ENCODE results near the gene USP3.

USP3 gene

GRCh38 chr15:63490345-63491034, 13.9 kb upstream of the USP3 start:
- H3K27ac ChIP-seq (ENCODE audit: low read depth, low read length, severe bottlenecking), result no peak overlapping the region
- H3K4me3 ChIP-seq (ENCODE audit: extremely low read depth, insufficient read depth, low read length, poor library complexity, severe bottlenecking), result no peak overlapping the region
- H3K36me3 ChIP-seq (ENCODE audit: control insufficient read depth, insufficient read depth, low read length), result no peaks in the 10 kb centered on the region
- peaks cover 22% of the 10 kb centered on the region for H3K4me1 ChIP-seq (ENCODE audit: control insufficient read depth, insufficient read depth, low read length, poor library complexity, severe bottlenecking)
- WGBS, 2 experiments (ENCODE audit: insufficient coverage in 2 of 2), result 81 to 83% methylated on average over 3 to 4 of the region's 4 CpGs
- no peaks in the 10 kb centered on the region for H3K9me3 ChIP-seq (ENCODE audit: control insufficient read depth, low read length)

GRCh38 chr15:63491116-63491827, 13.1 kb upstream of the USP3 start:
- Histone ChIP-seq H3K4me3 (ENCODE audit: extremely low read depth, insufficient read depth, low read length, poor library complexity, severe bottlenecking) (no peak overlapping the region), H3K27ac (ENCODE audit: low read depth, low read length, severe bottlenecking) (no peak overlapping the region), H3K4me1 (ENCODE audit: control insufficient read depth, insufficient read depth, low read length, poor library complexity, severe bottlenecking) (peaks cover 22% of the 10 kb centered on the region), H3K36me3 (ENCODE audit: control insufficient read depth, insufficient read depth, low read length) (no peaks in the 10 kb centered on the region), H3K9me3 (ENCODE audit: control insufficient read depth, low read length) (no peaks in the 10 kb centered on the region)
- 79 to 100% methylated on average over 2 of the region's 5 CpGs for WGBS, 2 experiments (ENCODE audit: insufficient coverage in 2 of 2)

GRCh38 chr15:63491979-63492378, 12.4 kb upstream of the USP3 start:
- Histone ChIP-seq H3K9me3 (ENCODE audit: control insufficient read depth, low read length) (no peaks in the 10 kb centered on the region), H3K4me3 (ENCODE audit: extremely low read depth, insufficient read depth, low read length, poor library complexity, severe bottlenecking) (no peak overlapping the region), H3K27ac (ENCODE audit: low read depth, low read length, severe bottlenecking) (no peak overlapping the region), H3K4me1 (ENCODE audit: control insufficient read depth, insufficient read depth, low read length, poor library complexity, severe bottlenecking) (peaks cover 22% of the 10 kb centered on the region), H3K36me3 (ENCODE audit: control insufficient read depth, insufficient read depth, low read length) (no peaks in the 10 kb centered on the region)
- WGBS, 2 experiments (ENCODE audit: insufficient coverage in 2 of 2), result 88 to 100% methylated on average over 1 of the region's 6 CpGs

GRCh38 chr15:63492541-63493077, 11.8 kb upstream of the USP3 start:
- Histone ChIP-seq H3K4me1 (ENCODE audit: control insufficient read depth, insufficient read depth, low read length, poor library complexity, severe bottlenecking) (peaks cover 22% of the 10 kb centered on the region), H3K36me3 (ENCODE audit: control insufficient read depth, insufficient read depth, low read length) (no peaks in the 10 kb centered on the region), H3K27ac (ENCODE audit: low read depth, low read length, severe bottlenecking) (no peak overlapping the region), H3K9me3 (ENCODE audit: control insufficient read depth, low read length) (no peaks in the 10 kb centered on the region), H3K4me3 (ENCODE audit: extremely low read depth, insufficient read depth, low read length, poor library complexity, severe bottlenecking) (no peak overlapping the region)
- 88 to 100% methylated on average over 4 of the region's 8 CpGs for WGBS, 2 experiments (ENCODE audit: insufficient coverage in 2 of 2)

GRCh38 chr15:63493436-63493835, 11.0 kb upstream of the USP3 start:
- WGBS, 2 experiments (ENCODE audit: insufficient coverage in 2 of 2), result 84 to 97% methylated on average over 2 of the region's 2 CpGs
- H3K27ac ChIP-seq (ENCODE audit: low read depth, low read length, severe bottlenecking), result no peak overlapping the region
- no peak overlapping the region for H3K4me3 ChIP-seq (ENCODE audit: extremely low read depth, insufficient read depth, low read length, poor library complexity, severe bottlenecking)
- peaks cover 22% of the 10 kb centered on the region for H3K4me1 ChIP-seq (ENCODE audit: control insufficient read depth, insufficient read depth, low read length, poor library complexity, severe bottlenecking)
- no peaks in the 10 kb centered on the region for H3K9me3 ChIP-seq (ENCODE audit: control insufficient read depth, low read length)
- H3K36me3 ChIP-seq (ENCODE audit: control insufficient read depth, insufficient read depth, low read length), result no peaks in the 10 kb centered on the region

- H3K36me3 ChIP-seq (ENCODE audit: control insufficient read depth, insufficient read depth, low read length), result no peaks in the 10 kb centered on the region
- no peak overlapping the region for H3K27ac ChIP-seq (ENCODE audit: low read depth, low read length, severe bottlenecking)
- H3K9me3 ChIP-seq (ENCODE audit: control insufficient read depth, low read length), result no peaks in the 10 kb centered on the region
- H3K4me3 ChIP-seq (ENCODE audit: extremely low read depth, insufficient read depth, low read length, poor library complexity, severe bottlenecking), result no peak overlapping the region
- peaks cover 22% of the 10 kb centered on the region for H3K4me1 ChIP-seq (ENCODE audit: control insufficient read depth, insufficient read depth, low read length, poor library complexity, severe bottlenecking)
- WGBS, 2 experiments (ENCODE audit: insufficient coverage in 2 of 2), result 97 to 100% methylated on average over 3 to 4 of the region's 4 CpGs
Measured at GRCh38 chr15:63494408-63494807, 10.0 kb upstream of the USP3 start.

- 33% methylated on average over 1 of the region's 1 CpG; no CpG with 5 or more reads in 1 of the 2 experiments for WGBS, 2 experiments (ENCODE audit: insufficient coverage in 2 of 2)
- no peak overlapping the region for H3K4me3 ChIP-seq (ENCODE audit: extremely low read depth, insufficient read depth, low read length, poor library complexity, severe bottlenecking)
- H3K27ac ChIP-seq (ENCODE audit: low read depth, low read length, severe bottlenecking), result no peak overlapping the region
- H3K9me3 ChIP-seq (ENCODE audit: control insufficient read depth, low read length), result no peaks in the 10 kb centered on the region
- peaks cover 22% of the 10 kb centered on the region for H3K4me1 ChIP-seq (ENCODE audit: control insufficient read depth, insufficient read depth, low read length, poor library complexity, severe bottlenecking)
- H3K36me3 ChIP-seq (ENCODE audit: control insufficient read depth, insufficient read depth, low read length), result no peaks in the 10 kb centered on the region
Measured at GRCh38 chr15:63495343-63495742, 9.1 kb upstream of the USP3 start.

- no peak overlapping the region for H3K27ac ChIP-seq (ENCODE audit: low read depth, low read length, severe bottlenecking)
- H3K9me3 ChIP-seq (ENCODE audit: control insufficient read depth, low read length), result no peaks in the 10 kb centered on the region
- peaks cover 27% of the 10 kb centered on the region for H3K4me1 ChIP-seq (ENCODE audit: control insufficient read depth, insufficient read depth, low read length, poor library complexity, severe bottlenecking)
- H3K36me3 ChIP-seq (ENCODE audit: control insufficient read depth, insufficient read depth, low read length), result no peaks in the 10 kb centered on the region
- 85 to 90% methylated on average over 2 of the region's 5 CpGs for WGBS, 2 experiments (ENCODE audit: insufficient coverage in 2 of 2)
- H3K4me3 ChIP-seq (ENCODE audit: extremely low read depth, insufficient read depth, low read length, poor library complexity, severe bottlenecking), result no peak overlapping the region
Measured at GRCh38 chr15:63495780-63496488, 8.5 kb upstream of the USP3 start.

- Histone ChIP-seq H3K4me3 (ENCODE audit: extremely low read depth, insufficient read depth, low read length, poor library complexity, severe bottlenecking) (no peak overlapping the region), H3K36me3 (ENCODE audit: control insufficient read depth, insufficient read depth, low read length) (no peaks in the 10 kb centered on the region), H3K27ac (ENCODE audit: low read depth, low read length, severe bottlenecking) (no peak overlapping the region), H3K9me3 (ENCODE audit: control insufficient read depth, low read length) (no peaks in the 10 kb centered on the region), H3K4me1 (ENCODE audit: control insufficient read depth, insufficient read depth, low read length, poor library complexity, severe bottlenecking) (peaks cover 41% of the 10 kb centered on the region)
- 82 to 90% methylated on average over 7 of the region's 8 CpGs for WGBS, 2 experiments (ENCODE audit: insufficient coverage in 2 of 2)
Measured at GRCh38 chr15:63497642-63498467, 6.5 kb upstream of the USP3 start.

GRCh38 chr15:63499175-63499549, 5.2 kb upstream of the USP3 start:
- 100% methylated on average over 1 of the region's 6 CpGs; no CpG with 5 or more reads in 1 of the 2 experiments for WGBS, 2 experiments (ENCODE audit: insufficient coverage in 2 of 2)
- H3K4me3 ChIP-seq (ENCODE audit: extremely low read depth, insufficient read depth, low read length, poor library complexity, severe bottlenecking), result no peak overlapping the region
- no peaks in the 10 kb centered on the region for H3K9me3 ChIP-seq (ENCODE audit: control insufficient read depth, low read length)
- H3K36me3 ChIP-seq (ENCODE audit: control insufficient read depth, insufficient read depth, low read length), result no peaks in the 10 kb centered on the region
- H3K4me1 ChIP-seq (ENCODE audit: control insufficient read depth, insufficient read depth, low read length, poor library complexity, severe bottlenecking), result peaks cover 40% of the 10 kb centered on the region
- H3K27ac ChIP-seq (ENCODE audit: low read depth, low read length, severe bottlenecking), result no peak overlapping the region
